HG03103 (cell line): ENCODE measurements around the gene AMER2.

Source experiments
- ATAC-seq: cut with Tn5 transposase; IDR thresholded peaks from one replicate; pipeline ENCODE4 v1.9.1; 2021; ENCODE audit warnings: low read depth; ENCODE audit not compliant: unreplicated experiment

The AMER2 gene

DNA sequence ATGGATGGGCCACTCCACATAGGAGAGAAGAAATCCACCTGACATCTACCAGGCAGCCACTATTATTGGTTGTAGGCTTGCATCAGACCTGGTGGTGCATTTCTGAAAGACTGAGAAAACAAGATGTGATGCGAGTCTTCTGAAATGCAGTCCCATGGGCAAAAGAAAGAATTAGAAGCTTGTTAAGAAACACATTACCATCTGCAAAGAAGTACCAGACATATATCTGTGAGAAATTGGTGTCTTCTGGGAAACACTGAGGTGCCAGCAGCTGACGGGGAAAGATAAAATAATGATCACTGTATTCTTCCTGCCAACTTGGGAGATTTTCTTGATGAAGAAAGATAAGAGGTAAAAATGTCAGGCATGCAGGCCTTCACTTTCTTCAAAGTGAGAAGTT is 14.4 kb downstream of the AMER2 start:
- ATAC-seq, result no peak

DNA sequence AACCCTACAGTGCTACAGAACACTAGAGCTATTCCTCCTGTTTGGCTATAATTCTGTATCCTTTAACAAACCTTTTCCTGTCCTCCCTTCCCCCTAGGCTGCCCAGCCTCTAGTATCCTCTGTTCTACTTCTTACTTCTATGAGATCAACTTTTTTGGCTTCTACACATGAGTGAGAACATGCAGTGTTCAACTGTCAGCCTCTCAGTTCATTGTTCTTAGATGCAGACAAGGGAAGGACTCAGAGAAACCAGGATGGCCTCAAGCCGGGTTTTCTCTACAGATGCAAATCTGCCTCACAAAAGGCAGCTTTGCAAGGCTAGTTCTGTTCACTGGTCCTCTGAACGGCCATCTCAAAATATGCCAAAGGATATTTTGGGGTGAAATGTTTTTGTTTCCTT is 18.4 kb downstream of the AMER2 start:
- no peak for ATAC-seq

GRCh38 chr13:25151626-25152195 is 20.4 kb downstream of the AMER2 start:
- no peak for ATAC-seq

GRCh38 chr13:25149711-25150110 is 22.4 kb downstream of the AMER2 start:
- no peak for ATAC-seq

DNA sequence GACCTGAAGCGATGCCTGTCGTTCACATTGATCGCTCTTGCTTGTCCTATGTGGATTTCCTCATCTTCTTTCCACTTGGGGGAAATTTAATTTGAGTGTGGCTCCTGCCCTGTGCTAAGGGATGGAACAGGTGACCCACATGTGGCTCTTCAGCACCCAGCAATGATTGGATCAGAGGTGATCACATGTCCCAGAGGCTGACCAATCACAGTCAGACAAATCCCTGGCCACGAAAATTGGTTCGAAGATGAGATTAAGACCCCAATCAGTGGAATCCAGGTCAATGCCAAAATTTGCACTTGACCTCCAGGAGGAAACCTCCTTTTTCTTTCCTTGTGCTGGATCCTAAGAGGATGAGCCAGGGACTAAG is 23.7 kb downstream of the AMER2 start:
- ATAC-seq, result no peak

GRCh38 chr13:25147638-25148401 is 24.3 kb downstream of the AMER2 start:
- ATAC-seq, result peak; percentile 65

GRCh38 chr13:25143706-25144105 is 28.4 kb downstream of the AMER2 start:
- no peak for ATAC-seq

DNA sequence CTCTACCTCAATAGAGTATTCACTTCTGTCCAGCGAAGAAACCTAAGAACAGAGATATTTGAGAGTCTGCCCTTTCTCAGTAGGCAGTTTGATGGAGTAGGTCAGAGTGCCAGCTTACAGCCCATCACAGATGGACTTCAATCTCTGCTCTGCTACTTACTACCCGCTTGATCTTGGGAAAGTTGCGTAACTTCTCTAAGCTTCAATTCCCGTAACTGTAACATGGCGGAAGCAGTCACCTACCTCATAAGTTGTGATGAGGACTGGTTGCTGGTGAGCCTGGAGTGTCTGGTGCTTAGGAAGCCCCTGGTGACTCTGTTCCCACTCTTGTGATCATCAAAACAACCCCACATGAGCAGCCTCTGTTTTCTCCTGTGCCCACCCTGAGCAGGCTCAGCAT is 31.0 kb downstream of the AMER2 start:
- no peak for ATAC-seq

GRCh38 chr13:25137788-25138115 is 34.3 kb downstream of the AMER2 start:
- no peak for ATAC-seq

- ATAC-seq, result no peak
Measured at GRCh38 chr13:25136880-25137787, 35.0 kb downstream of the AMER2 start.

DNA sequence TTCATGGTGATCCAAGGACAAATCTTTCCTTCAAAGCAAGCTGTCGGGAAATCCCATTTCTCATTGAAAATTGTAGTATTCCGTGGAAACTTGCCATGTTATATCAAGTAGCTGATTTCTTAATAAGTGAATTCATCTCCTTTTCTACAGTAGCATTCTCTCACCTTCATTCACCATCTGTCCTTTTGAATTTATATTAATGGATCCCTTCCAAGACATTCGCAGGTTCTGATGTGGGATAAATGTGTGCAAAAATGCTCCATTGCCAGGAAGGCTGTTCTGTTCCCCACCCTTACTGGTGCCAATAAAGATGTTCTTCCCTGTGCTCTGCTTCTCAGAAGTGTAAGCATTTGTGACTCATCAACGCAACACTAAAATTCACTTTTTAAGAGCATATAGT is 36.2 kb downstream of the AMER2 start:
- ATAC-seq, result no peak

- ATAC-seq, result no peak
Measured at GRCh38 chr13:25132751-25133390, 39.2 kb downstream of the AMER2 start.

DNA sequence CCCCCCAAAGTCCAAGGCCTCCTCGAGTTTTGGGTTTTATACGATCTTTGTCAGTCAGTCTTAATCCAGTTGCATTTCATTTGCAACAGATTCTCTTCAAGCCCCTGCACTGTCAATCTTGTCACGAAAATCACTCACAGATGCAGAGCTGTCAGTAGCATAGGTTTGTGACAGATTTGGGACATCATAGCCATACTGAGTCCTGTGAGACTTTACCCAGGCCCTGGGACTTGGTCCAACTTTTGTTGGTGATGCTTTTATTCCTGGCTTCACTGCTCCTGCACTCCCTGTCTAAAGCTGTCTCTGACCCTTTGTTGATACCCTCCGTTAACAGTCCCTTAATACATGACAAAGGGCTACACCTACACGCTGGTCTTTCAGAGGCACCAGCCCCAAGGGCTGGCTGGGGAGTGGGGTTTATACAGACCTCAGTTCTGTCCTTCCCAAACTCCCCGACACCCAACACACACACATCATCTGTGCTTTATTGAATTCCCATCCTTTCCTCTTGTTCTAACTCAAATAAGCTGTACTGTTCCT is 40.1 kb downstream of the AMER2 start:
- no peak for ATAC-seq

GRCh38 chr13:25130944-25131343 is 41.1 kb downstream of the AMER2 start:
- no peak for ATAC-seq

- no peak for ATAC-seq
Measured at GRCh38 chr13:25118378-25118905, 53.6 kb downstream of the AMER2 start.

DNA sequence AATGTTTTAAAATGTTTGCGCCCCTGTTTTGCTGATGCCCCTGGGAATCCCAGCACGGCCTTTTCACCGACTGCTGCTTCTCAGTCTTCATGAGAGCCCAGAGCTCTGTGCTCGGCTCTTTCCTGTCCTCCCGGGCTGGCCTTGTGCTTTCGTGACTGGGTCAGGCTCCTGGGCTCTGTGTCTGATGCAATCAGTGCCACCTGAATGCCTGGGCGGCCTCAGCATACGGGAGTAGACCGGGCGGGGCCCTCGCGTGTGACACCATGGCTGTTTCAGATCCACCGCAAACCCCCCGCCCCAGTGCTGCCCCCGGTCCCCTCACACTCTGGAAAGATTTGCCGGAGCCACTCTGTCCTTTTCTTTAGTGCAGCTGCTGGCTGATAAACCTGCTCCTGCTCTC is 54.8 kb downstream of the AMER2 start:
- ATAC-seq, result no peak

DNA sequence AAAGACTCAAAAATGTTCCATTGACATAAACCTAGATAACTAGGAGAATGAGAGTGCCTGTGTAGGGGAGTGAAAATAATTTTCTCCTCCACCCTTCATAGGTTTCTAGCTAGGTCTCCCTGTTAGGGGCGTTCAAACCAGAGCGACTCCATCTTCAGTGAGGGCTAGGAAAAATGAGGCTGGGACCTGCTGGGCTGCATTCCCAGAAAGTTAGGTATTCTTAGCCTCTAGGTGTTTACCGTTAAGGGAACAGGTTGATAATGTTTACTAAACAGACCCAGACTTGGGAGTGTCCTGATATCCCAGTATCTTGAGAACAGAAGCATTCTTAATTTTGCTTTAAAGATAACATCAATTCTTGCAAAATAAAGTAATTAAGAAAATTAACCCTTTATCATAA is 56.0 kb downstream of the AMER2 start:
- ATAC-seq, result no peak

DNA sequence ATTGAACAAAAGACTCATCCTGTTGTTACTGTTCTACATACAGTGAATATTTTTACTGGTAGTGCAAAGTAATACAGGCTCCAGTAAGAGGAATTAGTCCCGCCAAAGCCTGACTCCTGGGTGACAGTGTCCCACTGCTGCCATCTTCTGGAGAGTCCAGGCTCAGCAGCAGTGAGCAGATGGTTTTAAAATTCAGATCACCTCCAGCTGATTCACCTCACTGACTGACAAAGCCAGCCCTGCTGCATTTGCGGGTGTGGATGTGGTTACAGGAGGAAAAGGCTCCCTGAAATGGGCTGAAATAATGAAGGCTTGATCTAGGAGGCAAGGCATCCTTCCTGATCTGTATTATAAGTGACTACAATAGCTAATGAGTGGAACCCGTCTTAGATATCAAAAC is 57.9 kb downstream of the AMER2 start:
- no peak for ATAC-seq

GRCh38 chr13:25112695-25113255 is 59.3 kb downstream of the AMER2 start:
- no peak for ATAC-seq
